ENCODE data around the gene HTT-AS.

DNA sequence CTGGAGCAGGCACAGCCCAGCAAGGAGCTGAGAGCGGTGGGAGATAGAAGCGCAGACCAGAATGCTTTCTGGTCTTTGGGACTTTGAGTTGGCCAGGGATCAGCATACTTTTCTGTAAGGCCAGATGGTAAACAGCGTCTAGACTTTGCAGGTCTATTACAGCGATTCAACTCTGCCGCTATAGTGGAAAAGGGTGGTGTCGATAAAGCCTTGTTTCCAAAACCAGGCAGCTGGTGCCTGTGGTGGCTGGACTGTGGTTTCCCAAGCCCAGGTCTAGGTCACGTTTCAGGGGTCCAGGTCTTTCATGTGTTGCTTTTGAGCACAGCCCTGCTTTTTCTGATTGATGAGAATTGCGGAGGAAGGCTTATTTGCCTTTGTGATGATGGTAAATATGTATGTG is 40.1 kb downstream of the HTT-AS start:
- TF ChIP-seq, protein P1, sequence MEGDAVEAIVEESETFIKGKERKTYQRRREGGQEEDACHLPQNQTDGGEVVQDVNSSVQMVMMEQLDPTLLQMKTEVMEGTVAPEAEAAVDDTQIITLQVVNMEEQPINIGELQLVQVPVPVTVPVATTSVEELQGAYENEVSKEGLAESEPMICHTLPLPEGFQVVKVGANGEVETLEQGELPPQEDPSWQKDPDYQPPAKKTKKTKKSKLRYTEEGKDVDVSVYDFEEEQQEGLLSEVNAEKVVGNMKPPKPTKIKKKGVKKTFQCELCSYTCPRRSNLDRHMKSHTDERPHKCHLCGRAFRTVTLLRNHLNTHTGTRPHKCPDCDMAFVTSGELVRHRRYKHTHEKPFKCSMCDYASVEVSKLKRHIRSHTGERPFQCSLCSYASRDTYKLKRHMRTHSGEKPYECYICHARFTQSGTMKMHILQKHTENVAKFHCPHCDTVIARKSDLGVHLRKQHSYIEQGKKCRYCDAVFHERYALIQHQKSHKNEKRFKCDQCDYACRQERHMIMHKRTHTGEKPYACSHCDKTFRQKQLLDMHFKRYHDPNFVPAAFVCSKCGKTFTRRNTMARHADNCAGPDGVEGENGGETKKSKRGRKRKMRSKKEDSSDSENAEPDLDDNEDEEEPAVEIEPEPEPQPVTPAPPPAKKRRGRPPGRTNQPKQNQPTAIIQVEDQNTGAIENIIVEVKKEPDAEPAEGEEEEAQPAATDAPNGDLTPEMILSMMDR (IDR thresholded peaks at IDR 0.05; ENCODE audit: low read length) = no peak
- TF ChIP-seq EZH2 (IDR thresholded peaks at IDR 0.05; ENCODE audit: borderline replicate concordance, low read length) = no peak

All from OCI-LY1 (cell line).